ENCODE data around the gene CFAP299.

DNA sequence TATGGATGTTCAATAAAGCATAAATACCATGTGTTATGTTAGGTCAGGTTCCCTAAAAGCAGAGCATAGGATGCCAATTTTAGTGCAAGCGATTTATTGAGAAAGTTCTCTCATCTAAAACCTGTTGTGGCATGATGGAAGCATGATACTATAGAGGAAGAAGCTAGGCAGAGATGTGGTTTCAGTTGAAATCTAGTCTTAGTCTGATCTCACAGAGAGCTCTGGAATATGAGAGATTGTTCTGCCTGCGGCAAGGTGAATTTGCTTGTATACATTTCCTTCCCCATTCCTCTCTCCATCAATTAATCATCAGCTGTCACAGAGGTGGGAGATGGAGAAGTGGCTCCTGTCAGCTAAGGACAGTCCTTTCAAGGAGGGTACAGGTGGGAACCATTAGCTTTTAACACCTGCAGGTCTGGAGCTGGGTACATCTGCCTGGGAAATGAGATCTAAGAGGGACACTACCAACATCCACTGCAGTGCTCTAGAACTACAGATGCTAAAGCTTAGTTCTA, 252.4 kb downstream of the CFAP299 start:
- no peak for TF ChIP-seq CTCF (conservative IDR thresholded peaks at IDR 0.05; ENCODE audit: low read length)
- TF ChIP-seq EZH2phosphoT487 (IDR thresholded peaks at IDR 0.05; ENCODE audit: borderline replicate concordance, low read depth, low read length) = no peak
